NOMO-1 treated with DMSO at 0.1 percent for 48 hours (cell line): ENCODE results near the gene SCYGR4.
"Not testable (repeated sequence)": the region's sequence is repeated elsewhere in the genome, so short reads cannot be mapped to it uniquely, and the experiment has no call there.

ENCODE experiments used
- DNase-seq: peaks from one replicate; lab custom pipeline; 2025; ENCODE audit not compliant: unreplicated experiment; lab: John Stamatoyannopoulos, UW

Gene SCYGR4, protein sequence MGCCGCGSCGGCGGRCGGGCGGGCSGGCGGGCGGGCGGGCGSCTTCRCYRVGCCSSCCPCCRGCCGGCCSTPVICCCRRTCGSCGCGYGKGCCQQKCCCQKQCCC

DNA sequence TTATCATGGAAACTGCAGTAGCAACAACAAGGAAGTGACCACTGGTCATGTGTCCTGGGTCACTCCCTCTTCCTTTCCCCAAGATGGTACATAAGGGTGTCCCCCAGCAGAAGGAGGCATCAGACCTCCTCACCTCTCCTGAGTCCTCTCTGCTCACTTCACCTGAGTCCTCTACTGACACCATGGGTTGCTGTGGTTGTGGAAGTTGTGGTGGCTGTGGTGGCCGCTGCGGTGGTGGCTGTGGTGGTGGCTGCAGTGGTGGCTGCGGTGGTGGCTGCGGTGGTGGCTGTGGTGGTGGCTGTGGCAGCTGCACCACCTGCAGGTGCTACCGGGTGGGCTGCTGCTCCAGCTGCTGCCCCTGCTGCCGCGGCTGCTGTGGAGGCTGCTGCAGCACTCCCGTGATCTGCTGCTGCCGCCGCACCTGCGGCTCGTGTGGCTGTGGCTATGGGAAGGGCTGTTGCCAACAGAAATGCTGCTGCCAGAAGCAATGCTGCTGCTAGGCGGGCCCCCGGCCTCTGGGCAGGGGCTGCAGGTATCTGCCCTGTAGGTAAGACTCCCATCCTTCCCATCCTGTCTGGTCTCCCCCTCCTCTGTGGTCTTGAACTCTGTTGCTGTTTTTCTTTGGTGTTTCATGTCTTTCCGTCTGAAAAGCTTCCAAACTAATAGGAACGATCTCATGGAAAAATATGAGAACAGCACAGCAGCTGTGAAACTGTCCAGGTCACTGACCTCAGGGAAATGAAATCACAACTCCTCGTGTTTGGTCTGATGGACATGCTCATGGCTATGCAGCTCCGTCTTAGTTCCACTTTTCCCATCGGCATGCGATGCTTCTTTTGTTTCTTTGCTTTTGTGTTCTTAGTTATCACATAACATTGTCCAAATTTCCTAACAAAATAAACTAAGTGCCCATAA lies at the start of gene SCYGR4:
Gene SCYGR4 (plus strand): TSS at position 183 of the 915 bp plus-strand sequence. CDS start 0 bp downstream, at position 183.
- no peak for DNase-seq

DNA sequence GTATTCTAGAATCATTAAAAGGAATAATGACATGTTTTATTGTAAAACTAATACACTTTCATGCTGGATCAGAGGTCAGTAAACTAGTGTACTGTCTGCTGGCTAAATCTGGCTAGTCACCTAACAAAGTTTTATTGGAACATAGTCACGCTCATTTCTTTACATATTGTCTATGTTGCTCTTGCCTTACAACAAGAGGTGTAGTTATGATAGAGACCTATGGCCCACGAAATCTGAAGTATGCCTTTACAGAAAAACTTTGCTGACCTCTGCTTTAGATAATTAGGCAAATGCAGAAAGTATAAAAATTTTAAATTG lies 48.5 kb upstream of the SCYGR4 start:
- no peak for DNase-seq

DNA sequence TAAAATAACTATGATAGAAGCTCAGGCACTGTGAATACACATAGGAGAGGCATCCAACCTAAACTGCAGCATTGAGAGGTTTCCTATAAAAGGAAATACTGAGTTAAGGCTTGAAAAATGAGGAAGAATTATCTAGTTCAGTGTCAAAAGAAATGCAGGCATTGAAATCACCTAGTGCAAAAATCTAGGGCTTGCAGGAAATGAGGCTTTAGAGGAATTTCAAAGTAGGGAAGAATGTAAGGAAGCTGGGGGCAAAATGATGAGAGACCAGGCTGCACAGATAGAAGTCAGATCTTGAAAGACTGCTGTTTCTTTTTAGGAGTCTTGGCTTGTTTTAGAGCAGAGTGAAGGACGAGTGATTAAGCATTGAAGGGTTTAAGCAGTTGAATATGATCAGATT lies 46.7 kb upstream of the SCYGR4 start:
- DNase-seq = no peak

DNA sequence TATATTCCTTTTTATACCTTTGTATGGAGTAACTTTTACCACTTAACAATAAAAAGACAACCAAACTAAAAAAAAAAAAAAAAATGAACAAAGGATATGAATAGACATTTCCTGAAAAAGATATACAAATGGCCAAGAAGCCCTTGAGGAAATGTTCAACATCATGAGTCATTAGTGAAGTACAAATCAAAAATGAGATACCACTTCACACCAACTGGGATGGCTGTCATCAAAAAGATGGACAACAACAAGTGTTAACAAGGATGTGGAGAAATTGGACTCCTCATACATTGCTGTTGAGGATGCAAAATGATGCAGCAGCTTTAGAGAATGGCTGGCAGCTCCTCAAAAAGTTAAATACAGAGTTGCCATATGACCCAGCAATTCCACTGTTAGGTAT lies 41.2 kb upstream of the SCYGR4 start:
- no peak for DNase-seq

DNA sequence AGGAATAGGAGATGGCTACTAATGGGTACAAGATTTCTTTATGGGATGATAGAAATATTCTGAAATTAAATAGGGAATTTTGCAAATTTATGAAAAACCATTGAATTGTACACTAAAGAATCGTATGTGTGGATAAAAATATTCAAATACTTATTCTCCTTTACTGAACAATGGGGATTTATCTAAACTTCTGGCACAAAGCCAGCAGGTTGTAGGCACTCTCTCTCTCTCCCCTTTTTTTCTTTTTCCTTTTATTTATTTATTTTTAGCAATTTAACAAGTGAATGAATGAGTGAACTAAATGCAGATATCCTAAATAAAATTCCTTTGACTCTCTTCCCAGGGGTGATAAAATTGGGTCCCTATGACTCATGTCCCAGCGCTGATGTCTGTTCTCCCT lies 40.5 kb upstream of the SCYGR4 start:
- DNase-seq = no peak

DNA sequence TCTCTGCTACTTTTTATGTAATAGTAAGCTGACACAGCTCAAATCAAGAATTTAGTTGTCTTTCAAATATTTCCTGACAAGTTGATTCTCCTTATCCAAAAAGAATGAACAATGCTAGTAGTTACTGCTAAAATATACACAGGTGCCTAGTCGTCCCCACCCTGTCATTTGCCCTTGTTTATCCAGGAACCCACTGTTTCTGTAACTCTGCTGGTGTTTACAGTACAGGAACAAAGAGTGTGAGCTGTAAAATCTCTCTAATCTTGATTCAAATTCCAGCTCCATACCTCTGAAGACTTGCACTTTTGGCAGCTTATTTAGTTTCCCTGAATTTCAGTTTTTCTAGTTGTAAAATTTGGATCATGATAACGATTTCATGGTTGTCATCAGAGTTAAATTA lies 39.7 kb upstream of the SCYGR4 start:
- DNase-seq = no peak

DNA sequence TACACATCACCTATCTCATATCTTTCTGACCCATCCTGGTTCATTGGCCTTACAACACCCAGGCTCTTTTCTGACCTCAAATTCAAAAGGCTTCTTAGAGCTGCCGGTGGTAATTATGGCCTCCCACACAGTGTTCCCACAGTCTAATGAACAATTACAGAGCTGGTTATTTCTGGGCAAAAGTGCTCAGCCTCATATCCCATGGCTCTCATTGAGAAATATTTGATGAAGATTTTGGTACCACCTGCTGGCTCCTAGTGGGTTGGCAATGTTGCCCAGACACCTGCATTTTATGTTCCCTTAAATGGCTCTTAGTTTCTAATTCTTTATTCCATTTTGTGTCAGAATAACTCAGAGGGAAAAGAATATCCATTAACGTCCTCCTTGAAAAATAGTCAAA lies 38.7 kb upstream of the SCYGR4 start:
- no peak for DNase-seq

DNA sequence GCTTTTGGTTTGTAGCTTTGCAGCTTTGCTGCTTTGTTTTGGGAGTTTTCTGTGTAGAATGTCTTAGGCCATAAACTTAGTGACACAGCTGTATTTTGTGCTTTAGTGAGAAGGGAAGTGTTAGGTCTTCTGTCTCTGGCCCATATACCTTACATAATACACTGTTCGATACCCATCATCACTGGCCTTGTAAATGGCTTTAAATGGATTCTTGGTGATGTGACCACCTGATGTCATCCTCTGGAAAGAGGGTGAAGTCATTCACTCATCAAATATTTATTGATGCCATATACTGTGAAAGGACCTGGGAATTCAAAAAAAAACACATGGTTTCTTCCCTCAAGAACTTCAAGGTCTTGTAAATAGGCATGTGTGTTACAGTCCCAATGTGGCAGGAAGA lies 37.5 kb upstream of the SCYGR4 start:
- DNase-seq = no peak

DNA sequence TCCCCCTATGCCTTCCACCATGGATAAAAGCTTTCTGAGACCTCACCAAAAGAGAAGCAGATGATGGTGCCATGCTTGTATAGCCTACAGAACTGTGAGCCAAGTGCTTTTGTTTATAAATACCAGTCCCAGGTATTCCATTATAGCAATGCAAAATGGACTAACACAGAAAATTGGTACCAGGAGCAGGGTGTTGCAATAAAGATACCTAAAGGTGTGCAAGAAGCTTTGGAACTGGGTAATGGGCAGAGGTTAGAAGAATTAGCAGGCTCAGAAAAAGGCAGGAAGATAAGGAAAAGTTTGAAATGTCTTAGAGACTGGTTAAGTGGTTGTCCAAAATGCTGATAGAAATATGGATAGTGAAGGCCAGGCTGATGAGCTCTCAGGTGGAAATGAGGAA lies 34.9 kb upstream of the SCYGR4 start:
- DNase-seq = no peak

DNA sequence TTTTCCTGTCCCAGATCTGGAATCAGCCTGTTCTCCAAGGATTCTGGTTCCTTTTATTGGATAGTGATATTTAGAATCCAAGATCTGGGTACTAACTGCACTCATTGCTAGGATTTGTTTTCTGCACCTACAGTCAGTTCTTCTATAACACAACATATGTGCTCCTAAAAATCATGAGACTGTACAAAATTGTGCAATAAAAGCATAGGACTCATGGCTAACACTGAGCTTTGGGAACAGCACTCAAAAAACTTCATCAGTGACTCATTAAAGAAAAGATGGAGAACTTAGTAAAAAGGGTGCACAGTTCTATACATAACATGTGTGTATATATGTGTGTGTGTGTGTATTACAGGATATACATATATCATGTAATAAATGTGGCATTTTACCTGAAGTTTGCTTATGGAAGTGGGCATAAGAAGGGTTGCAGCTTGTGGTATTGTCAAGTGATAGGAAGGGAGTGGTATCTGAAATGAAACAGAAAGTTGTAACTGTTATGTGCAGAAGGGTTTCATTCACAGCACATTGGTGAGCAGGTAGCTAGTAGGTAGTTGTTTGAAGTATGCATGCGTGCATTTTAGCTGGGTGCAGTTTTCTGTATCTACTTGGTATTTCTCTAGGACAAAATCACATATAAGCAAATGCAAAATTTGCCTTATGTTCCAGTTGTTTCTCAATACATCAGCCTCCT lies 24.5 kb upstream of the SCYGR4 start:
- DNase-seq = no peak

DNA sequence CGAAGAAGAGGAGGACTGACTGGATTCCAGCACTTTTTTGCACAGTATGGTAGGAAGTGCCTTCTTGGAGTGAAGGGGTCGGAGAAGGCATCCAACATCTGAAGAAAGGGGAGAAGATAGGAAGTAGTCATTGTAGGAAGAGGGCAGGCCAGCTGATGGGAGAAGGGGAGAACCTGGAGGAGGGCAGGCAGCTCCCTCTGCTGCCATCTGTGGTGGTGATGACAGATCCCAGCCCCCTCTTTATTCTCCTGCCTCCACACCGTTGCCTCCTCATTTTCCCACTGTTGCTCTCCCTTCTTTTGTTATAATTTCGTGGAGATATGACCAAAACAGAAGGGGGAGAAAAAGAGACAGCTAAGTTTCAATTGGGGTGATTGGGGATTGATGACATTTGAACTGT lies 21.5 kb upstream of the SCYGR4 start:
- no peak for DNase-seq

DNA sequence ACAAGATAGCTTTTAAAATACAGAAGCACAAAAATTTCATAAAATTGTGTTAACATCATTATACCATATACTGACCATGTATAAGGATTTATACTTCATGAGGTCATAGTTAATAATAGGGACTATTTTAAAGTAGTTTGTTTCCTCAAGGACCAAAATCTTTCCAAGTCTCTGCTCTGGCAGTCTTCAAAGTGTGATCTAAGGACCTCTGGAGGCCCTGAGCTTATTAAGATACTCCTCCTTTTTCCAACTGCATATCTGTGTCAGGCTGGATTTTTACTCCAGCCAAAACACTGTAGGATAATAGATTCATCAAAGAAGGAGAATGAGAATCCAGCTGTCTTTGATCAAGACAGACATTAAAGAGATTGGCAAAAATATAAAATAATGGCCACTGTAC lies 20.3 kb upstream of the SCYGR4 start:
- DNase-seq = no peak

DNA sequence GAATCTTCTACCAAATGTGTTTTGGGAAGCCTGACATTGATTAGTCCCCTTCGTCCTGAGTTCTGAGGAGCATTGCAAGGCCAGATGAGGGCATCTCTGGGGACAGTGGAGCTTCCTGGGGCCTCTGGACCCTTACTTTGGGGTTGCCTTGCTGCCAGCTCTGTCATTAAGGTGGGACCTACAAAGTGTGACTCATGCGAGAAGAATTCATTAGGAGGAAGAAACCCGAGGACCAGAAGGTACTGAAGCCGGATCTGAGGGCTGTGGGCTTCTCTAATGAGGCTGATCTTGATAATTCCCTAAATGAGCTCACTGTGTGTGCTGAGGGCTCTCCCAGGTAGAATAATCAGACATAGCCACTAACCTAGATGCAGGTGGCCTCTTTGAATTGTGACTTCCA lies 19.3 kb upstream of the SCYGR4 start:
- no peak for DNase-seq

DNA sequence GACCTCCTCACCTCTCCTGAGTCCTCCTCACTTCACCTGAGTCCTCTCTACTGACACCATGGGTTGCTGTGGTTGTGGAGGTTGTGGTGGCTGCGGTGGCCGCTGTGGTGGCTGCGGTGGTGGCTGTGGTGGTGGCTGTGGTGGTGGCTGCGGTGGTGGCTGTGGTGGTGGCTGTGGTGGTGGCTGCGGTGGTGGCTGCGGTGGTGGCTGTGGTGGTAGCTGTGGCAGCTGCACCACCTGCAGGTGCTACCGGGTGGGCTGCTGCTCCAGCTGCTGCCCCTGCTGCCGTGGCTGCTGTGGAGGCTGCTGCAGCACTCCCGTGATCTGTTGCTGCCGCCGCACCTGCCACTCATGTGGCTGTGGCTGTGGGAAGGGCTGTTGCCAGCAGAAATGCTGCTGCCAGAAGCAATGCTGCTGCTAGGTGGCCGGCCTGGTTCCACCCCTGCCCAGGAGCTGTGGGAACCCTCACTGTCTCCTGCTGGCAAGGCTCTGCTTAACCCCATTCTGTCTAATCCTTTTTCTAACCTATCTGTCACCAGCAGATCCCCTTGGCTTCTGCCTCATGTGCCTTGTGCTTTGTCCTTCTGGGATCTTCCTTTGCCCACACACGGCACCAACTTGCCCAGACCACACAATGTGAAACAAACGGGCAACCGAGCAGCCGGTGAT lies 18.3 kb upstream of the SCYGR4 start, which contains the start of gene SCYGR2:
Gene SCYGR2 (plus strand): TSS at position 59 of the 669 bp plus-strand sequence. CDS start 0 bp downstream, at position 59.
- DNase-seq = not testable (repeated sequence)

DNA sequence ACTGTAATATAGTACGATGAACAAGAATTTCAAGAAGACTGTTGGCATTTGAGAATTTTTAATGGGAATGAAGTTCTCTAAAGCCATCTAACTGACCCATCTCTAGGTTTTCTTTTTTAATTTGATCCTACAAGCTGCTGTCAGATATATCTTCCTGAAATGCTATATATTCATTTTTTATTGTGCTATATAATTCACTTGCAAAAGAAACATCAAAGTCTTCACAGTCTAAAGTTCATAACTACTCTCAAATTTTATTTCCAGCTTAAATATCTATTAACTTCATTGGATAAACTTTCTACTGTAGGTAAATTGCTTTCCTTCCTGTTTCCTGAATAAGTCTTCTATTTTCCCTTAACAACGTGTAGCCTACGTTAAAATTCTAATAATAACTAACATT lies 14.9 kb upstream of the SCYGR4 start:
- DNase-seq = no peak

DNA sequence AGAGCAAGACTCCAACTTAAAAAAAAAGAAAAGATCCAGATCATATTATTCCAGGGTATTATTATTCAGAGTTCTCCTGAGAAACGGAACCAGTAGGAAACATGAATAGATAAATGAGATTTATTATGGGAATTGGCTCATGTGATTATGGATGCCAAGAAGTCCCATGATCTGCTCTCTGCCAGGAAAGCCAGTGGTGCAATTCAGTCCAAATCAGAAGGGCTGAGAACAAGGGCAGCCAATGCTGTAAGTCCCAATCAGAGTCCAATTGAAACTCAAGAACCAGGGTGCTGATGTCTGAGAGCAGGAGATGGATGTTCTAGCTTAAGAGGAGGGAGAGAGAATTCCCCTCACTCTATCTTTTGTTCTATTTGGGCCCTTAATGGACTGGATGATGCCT lies 10.8 kb upstream of the SCYGR4 start:
- DNase-seq = no peak

DNA sequence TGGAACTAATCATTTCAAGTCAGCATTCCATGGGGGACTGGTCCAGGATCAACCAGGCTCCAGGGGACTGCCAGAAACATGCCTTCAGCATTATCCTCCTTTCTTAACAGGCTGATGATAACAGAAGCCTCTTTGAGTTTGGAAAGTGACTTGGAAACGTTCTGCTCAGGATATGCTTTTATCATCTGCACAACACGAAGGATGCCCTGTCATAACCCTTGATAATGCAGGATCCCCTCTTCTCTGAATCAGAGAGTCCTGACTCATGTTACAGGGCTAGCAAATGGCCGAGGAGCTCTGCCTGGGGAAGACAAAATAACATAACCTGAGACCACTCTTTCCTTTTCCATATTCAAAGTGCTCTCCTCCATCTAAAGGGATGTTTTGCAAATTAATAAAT lies 9.4 kb upstream of the SCYGR4 start:
- no peak for DNase-seq

DNA sequence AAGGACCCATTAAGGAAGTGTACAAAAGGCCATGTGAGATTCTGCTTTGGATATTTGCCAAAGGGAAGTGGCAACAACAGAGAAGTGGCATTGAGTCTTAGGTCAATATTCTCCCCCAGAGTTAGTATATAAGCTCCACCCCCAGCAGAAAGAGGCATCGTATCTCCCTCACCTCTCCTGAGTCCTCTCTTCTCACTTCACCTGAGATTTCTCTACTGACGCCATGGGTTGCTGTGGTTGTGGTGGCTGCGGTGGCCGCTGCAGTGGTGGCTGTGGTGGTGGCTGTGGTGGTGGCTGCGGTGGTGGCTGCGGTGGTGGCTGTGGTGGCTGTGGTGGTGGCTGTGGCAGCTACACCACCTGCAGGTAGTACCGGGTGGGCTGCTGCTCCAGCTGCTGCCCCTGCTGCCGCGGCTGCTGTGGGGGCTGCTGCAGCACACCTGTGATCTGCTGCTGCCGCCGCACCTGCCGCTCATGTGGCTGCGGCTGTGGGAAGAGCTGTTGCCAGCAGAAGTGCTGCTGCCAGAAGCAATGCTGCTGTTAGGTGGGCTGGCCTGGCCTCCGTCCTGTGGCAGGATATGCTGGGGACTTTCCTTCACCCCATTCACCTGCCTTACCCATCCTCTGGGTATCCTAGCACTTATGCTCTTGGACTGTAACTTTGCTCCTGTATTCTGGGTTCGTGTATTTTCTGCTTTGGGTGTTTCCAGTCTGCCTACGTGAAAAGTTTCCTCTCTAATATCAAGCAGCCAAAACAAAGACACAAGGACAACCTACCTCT lies 8.5 kb upstream of the SCYGR4 start:
- DNase-seq = peak; percentile 94

DNA sequence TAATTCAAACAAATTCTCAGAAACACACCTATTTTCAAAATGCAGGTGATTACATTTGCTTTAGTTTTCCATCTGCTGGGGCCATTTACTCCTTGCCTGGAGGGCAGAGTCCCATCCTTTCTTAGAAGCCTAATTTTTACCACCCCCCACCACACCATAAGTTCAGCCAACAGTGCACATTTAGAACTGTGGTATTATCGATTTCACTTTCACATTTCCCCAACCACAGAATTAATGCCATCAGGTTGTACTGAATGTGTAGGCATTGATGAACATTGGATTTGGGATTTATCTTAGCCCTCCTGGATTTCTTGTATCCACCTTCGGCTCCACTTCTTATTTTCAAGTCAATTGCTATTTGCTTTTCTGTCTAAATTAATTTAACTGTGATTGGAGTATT lies 7.2 kb upstream of the SCYGR4 start:
- DNase-seq = no peak

DNA sequence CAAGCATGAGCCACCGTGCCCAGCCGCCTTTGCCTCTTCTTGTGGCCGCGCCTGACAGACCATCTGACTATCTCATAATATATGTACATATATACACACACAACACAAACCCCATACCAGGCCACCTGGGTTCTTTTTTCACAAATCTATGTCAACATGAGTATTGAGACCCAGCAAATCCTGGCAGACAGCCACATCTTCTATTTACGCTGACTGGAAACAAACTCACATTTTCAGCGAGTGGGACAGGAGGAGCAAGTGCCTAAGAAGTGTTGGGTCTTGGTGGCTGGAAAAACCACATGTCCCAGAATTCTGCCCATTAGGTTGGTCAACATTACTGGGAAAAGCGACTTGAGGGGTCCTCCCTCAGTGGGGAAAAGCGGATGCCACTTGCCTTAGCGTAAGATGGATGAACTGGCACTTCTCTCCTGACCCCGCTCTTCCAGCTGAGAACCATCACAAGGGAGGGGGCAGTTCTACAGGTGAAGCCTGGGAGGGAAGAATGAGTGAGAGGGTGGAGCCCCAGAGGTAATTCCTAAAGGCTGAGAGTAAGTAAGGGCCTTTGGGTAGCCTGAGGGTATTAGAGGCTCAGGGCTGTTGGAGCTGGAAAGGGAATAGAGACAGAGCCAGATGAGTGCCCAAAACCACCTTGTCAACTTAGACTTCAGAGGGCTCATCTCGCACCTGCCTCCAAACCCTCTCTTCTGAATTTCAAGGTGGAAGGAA lies 4.6 kb upstream of the SCYGR4 start:
- no peak for DNase-seq
